Fibroblast of the aortic adventitia (primary cell): ENCODE measurements around the gene PTPRG. TPM values are rescaled to one million over a fixed set of nuclear protein-coding genes. Genes with fewer than 3 reads are reported as not detected.

Experiments used
- DNase-seq: peaks from one replicate; pipeline ENCODE4 v3.0.0-alpha.2; 2010; ENCODE audit warnings: low read depth
- H3K4me3 ChIP-seq: 2 replicates; pipeline ENCODE4 v1.5.1; 2011; ENCODE audit warnings: low read depth, mild to moderate bottlenecking, control low read depth, low read length, moderate library complexity
- total RNA-seq: library from RNA; depleted of rRNA; stranded (reverse); fragments of >200 nt; gene quantifications from 2 replicates; pipeline ENCODE4 v1.2.3, GENCODE V29; 2012; ENCODE audit warnings: low replicate concordance
- TF ChIP-seq, protein P1 (sequence below): IDR thresholded peaks from 2 replicates; pipeline ENCODE4 v1.5.1; 2011; ENCODE audit warnings: mild to moderate bottlenecking, low read length, control low read depth, inconsistent platforms; ENCODE audit not compliant: insufficient read depth

The PTPRG gene
- total RNA-seq, 1 donor, result 52.0 TPM

DNA sequence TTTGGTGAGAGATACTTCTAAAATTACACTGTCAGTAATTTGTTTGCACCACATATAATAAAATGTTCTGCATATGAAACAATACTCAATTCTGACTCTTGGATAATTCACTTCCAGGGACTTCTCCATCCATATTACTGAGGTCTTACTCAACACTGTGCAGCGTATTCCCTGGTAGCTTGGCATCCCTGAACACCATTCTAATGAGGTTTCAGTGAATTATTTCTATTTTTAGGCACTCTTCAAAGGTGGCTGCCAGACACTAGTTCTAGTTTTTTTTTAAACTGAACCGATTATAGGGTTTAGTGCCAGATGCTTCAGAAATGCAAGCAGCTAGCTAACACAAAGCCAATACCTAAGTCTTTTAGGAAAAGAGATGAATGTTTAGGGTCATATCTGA lies 528.7 kb downstream of the PTPRG start:
- TF ChIP-seq, protein P1, sequence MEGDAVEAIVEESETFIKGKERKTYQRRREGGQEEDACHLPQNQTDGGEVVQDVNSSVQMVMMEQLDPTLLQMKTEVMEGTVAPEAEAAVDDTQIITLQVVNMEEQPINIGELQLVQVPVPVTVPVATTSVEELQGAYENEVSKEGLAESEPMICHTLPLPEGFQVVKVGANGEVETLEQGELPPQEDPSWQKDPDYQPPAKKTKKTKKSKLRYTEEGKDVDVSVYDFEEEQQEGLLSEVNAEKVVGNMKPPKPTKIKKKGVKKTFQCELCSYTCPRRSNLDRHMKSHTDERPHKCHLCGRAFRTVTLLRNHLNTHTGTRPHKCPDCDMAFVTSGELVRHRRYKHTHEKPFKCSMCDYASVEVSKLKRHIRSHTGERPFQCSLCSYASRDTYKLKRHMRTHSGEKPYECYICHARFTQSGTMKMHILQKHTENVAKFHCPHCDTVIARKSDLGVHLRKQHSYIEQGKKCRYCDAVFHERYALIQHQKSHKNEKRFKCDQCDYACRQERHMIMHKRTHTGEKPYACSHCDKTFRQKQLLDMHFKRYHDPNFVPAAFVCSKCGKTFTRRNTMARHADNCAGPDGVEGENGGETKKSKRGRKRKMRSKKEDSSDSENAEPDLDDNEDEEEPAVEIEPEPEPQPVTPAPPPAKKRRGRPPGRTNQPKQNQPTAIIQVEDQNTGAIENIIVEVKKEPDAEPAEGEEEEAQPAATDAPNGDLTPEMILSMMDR, result no peak
- DNase-seq, result no peak
- H3K4me3 ChIP-seq, result no peak overlapping the region

DNA sequence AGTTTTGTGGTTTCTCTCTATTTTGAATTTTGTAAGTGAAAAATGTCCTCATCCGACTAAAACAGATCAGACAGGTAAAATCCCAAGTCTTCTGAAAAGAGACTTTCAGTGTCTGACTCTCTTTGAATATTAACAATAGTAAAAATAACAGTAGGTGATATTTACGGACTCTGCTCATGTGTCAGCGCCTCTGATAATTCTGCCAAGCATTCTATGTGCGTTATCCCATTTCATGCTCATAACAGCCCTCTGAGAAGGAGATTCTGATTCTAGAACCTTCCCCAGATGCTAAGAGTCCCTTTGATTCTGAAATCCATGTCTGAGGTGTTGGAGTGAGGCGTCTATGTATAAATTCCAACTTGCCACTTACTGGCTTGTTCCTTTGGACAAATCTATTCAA lies 529.1 kb downstream of the PTPRG start:
- no peak overlapping the region for H3K4me3 ChIP-seq
- DNase-seq, result no peak
- TF ChIP-seq, protein P1, result no peak

DNA sequence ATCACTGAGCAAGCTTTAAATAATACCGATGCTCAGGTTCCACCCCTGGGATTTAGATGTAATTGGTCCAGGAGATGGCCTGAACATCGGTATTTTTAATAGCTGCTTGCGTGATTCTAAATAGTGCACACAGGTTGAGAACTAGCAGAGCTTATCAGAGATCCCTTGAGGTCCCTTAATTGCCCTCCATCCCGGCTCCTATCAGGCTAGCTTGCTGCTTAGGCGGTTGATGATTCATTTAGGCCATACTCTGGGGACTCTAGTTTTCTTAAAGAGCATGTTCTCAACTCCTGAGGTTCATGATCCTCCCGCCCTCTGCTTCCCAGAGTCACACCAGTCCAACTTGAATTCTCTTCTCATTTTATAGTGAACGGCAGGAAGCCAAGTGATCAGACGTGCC lies 531.7 kb downstream of the PTPRG start:
- TF ChIP-seq, protein P1, result no peak
- DNase-seq, result no peak
- H3K4me3 ChIP-seq, result no peak overlapping the region

DNA sequence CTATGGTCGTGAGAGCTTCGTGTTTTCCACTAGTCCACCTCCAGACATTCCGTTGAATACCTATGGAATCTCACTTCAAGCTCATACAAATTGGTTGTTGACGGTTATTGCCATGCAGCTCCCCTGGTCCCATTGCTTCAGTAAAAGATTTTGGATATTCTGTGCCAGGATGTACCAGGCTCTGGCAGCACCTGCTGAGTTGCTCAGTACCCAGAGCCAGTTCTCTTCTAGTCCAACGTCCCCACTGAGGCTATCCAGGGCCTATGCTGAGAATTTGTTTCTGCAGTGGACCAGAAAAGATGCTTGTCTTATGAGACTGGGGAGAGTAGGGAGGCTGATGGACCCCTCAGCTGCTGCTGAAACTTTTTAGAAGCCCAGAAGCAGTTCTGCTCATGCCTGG lies 533.1 kb downstream of the PTPRG start:
- TF ChIP-seq, protein P1, result no peak
- no peak for DNase-seq
- H3K4me3 ChIP-seq, result no peak overlapping the region

DNA sequence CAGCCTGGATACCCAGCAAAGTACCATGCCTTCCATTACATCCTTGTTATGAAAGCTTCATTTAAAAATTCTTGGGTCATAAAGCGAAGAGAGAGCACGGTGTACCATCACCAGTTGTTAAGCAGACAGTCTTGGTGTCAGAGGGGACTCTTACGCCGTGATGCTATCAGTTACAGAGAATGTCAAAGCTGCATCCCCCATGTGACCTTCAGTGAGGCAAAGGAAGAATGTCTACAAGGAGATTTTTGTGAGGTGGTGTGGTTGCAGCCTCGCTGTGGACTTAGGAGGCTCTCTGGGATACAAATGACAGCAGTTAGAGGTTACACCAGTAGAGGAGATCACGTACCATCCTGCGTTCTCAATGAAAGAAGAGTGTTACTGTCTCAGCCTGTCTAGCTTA lies 533.7 kb downstream of the PTPRG start:
- no peak overlapping the region for H3K4me3 ChIP-seq
- TF ChIP-seq, protein P1, result no peak
- no peak for DNase-seq

DNA sequence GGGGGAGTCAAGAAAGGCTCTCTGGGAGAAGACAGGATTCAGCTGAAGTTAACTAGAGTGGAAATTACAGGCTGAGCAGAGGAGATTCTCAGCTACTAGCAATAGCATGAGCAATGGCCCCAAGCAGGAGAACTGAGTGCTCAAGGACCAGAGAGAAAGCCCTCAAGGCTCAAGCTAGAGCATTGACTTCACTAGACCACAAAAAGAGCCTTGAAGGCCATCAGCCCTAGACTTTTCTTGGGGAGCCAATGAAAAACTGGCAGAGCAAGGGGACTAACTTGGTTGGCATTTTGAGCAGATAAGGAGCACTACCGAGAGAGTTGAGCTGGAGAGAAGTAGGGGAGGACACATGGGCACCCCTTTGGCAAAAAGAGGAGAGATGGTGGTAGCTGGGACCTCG lies 534.4 kb downstream of the PTPRG start:
- DNase-seq, result no peak

DNA sequence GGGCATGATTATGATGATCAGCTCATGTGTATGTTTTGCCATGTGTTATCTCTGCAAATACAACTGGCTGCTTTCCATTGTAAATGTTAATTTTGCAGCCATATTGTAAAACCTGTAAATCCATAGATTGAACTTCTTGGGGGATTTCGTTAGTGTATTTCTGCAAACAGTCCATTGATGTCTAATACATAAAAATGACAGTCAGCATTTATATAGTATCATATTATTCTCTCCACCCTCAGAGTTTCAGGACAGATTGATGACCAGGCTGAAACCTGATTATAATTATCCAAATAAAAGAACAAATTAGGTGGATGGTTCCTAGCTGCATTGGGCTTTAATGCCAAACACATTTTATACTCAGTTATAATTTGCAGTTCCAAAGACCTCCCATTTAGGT lies 535.1 kb downstream of the PTPRG start:
- TF ChIP-seq, protein P1, result no peak
- DNase-seq, result no peak
- no peak overlapping the region for H3K4me3 ChIP-seq

More for the DNA sequence above, 534.4 kb downstream of the PTPRG start:
- H3K4me3 ChIP-seq, result no peak overlapping the region
- TF ChIP-seq, protein P1, result no peak
